ENCODE results near the gene TMEM8B.

TMEM8B gene

DNA sequence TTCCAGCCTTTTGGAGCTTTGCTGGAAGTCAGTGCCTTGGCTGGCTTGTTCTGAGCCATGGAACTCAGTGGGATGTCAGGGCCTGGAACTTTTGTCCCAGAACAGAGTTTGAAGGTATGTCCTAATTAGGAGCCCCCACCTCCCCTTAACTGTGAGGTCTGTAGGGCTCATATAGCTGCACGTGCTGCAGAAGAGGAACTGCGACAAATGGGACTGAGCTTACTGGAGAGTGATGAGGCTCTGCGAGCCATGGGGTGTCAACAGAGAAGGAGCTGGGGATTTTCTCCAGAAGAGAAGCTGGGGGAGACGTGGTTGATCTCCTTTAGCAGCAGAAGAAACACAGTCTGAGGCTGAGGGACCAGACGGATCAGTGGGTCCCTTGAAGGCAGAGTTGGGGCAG is 10.9 kb downstream of the TMEM8B start:
- DNase-seq (ENCODE audit: extremely low spot score), result no peak
- POLR2A ChIA-PET, result no interaction called here
- TF ChIP-seq FOXA1 (IDR thresholded peaks at IDR 0.05), result no peak
- TF ChIP-seq CTBP1 (IDR thresholded peaks at IDR 0.05; ENCODE audit: borderline replicate concordance), result no peak
- no peak for TF ChIP-seq TARDBP (IDR thresholded peaks at IDR 0.05)
- TF ChIP-seq ELF4 (IDR thresholded peaks at IDR 0.05), result no peak
- no peak for TF ChIP-seq L3MBTL2 (conservative IDR thresholded peaks at IDR 0.05)
- TF ChIP-seq, protein P1, sequence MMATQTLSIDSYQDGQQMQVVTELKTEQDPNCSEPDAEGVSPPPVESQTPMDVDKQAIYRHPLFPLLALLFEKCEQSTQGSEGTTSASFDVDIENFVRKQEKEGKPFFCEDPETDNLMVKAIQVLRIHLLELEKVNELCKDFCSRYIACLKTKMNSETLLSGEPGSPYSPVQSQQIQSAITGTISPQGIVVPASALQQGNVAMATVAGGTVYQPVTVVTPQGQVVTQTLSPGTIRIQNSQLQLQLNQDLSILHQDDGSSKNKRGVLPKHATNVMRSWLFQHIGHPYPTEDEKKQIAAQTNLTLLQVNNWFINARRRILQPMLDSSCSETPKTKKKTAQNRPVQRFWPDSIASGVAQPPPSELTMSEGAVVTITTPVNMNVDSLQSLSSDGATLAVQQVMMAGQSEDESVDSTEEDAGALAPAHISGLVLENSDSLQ (IDR thresholded peaks at IDR 0.05), result no peak
- no peak for TF ChIP-seq FOXK2 (IDR thresholded peaks at IDR 0.05)
- CTCF ChIA-PET, result no interaction called here

DNA sequence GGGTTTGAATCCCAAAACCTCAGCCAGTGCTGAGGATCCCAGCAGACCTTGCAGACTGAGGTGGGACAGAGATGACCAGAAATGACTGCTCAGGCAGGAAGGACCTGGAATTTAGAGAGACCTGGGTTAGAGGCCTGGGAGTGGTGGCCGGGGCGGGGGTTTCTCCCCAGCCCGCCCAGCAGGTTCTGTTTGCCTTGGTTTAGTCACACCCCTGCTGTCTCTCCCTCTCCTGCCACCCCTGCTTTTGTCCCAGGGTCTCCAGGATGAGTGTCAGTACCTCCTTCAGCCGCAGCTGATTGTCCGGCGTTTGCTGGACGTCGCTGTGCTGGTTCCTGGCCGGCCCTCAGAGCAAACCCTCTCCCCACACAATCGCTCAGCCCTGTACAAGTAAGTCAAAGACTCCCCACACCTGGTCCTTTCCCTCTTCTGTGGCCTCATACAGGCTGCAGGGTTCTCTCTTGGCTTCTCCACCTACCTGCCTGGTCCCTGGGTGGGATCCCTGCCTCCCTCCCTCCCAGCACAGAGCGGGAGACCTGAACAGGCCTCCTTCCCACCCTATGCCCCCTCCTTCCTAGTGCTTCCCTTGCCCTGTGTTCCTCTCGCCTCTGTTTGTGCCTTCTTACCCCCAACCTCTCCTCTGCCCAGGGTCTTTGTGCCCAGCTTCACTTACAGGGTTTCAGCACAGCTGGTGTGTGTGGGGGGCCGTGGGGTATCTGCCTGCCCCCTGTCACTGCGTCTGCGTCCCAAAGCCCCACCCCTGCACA is 12.0 kb downstream of the TMEM8B start:
- TF ChIP-seq ZNF384 (IDR thresholded peaks at IDR 0.05) (no peak), ELF4 (IDR thresholded peaks at IDR 0.05) (no peak), L3MBTL2 (conservative IDR thresholded peaks at IDR 0.05) (no peak), HDGF (IDR thresholded peaks at IDR 0.05; ENCODE audit: borderline replicate concordance) (no peak), SP1 (IDR thresholded peaks at IDR 0.05) (no peak), CTBP1 (IDR thresholded peaks at IDR 0.05; ENCODE audit: borderline replicate concordance) (no peak), TARDBP (IDR thresholded peaks at IDR 0.05) (no peak), ARNT (IDR thresholded peaks at IDR 0.05) (no peak), FOXM1 (IDR thresholded peaks at IDR 0.05; ENCODE audit: borderline replicate concordance) (no peak), FOXA1 (IDR thresholded peaks at IDR 0.05) (no peak), NFRKB (IDR thresholded peaks at IDR 0.05) (no peak), LEF1 (IDR thresholded peaks at IDR 0.05; ENCODE audit: borderline replicate concordance) (no peak), BHLHE40 (IDR thresholded peaks at IDR 0.05; ENCODE audit: borderline replicate concordance) (no peak), FOXK2 (IDR thresholded peaks at IDR 0.05) (no peak)
- TF ChIP-seq, protein P1 (IDR thresholded peaks at IDR 0.05), result no peak
- DNase-seq (ENCODE audit: extremely low spot score), result no peak
- ChIA-PET POLR2A (no interaction called here), CTCF (interaction anchor here (0.6 to 1.2 kb wide), 2 partner anchors 50 to 373 kb away, joined by 3 read pairs; no protein-coding TSS in a partner anchor)

DNA sequence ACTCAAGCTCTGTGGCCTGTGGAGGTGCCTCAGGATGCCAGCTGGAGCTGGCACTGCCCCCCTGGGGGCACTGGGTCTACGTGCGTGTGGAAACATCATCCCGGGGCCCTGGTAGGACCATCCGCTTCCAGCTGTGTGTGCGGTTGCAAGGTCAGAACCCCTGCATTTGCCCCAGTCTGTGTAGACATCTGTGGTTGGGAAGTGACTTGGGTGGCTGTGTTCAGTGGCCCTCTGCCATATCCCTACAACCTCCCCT is 12.5 kb downstream of the TMEM8B start:
- ChIA-PET POLR2A (no interaction called here), CTCF (no interaction called here)
- TF ChIP-seq SP1 (IDR thresholded peaks at IDR 0.05), result no peak
- TF ChIP-seq SUZ12 (IDR thresholded peaks at IDR 0.05), result no peak
- no peak for TF ChIP-seq ELF4 (IDR thresholded peaks at IDR 0.05)
- no peak for TF ChIP-seq HDGF (IDR thresholded peaks at IDR 0.05; ENCODE audit: borderline replicate concordance)
- no peak for TF ChIP-seq BHLHE40 (IDR thresholded peaks at IDR 0.05; ENCODE audit: borderline replicate concordance)
- TF ChIP-seq LEF1 (IDR thresholded peaks at IDR 0.05; ENCODE audit: borderline replicate concordance), result no peak
- DNase-seq (ENCODE audit: extremely low spot score), result no peak

DNA sequence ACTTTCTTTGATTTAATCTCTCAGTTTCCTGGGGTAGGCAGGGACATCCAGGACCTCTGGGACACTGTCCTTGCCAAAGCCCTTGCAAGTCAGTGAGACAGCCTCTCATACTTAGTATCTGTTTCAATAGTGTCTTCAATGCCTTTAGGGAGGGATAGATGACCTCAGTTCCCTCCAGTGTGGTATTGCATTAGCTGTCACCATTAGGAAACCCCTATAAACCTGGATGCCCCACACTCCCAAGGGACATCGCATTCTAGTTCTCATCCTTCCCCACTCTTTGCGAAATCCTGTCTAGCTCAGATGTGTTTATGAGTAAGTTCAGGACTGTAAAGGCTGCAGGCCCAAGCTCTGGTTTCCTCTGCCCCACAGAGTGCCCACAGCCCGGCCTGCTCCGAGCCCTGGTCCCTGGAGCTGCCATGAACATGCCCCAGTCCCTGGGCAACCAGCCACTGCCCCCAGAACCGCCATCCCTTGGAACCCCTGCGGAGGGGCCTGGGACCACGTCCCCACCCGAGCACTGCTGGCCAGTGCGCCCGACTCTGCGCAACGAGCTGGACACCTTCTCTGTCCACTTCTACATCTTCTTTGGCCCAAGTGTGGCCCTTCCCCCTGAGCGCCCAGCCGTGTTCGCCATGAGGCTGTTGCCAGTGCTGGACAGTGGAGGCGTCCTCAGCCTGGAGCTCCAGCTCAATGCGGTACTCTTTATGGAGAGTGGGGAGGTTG is 13.2 kb downstream of the TMEM8B start:
- no peak for DNase-seq (ENCODE audit: extremely low spot score)
- ChIA-PET POLR2A (no interaction called here), CTCF (no interaction called here)
- TF ChIP-seq LEF1 (IDR thresholded peaks at IDR 0.05; ENCODE audit: borderline replicate concordance), result no peak
- TF ChIP-seq HDGF (IDR thresholded peaks at IDR 0.05; ENCODE audit: borderline replicate concordance), result no peak
- TF ChIP-seq FOXK2 (IDR thresholded peaks at IDR 0.05), result no peak
- no peak for TF ChIP-seq SP1 (IDR thresholded peaks at IDR 0.05)
- TF ChIP-seq CTBP1 (IDR thresholded peaks at IDR 0.05; ENCODE audit: borderline replicate concordance), result no peak
- TF ChIP-seq FOXM1 (IDR thresholded peaks at IDR 0.05; ENCODE audit: borderline replicate concordance), result no peak
- no peak for TF ChIP-seq SUZ12 (IDR thresholded peaks at IDR 0.05)
- TF ChIP-seq, protein P1 (IDR thresholded peaks at IDR 0.05), result no peak
- TF ChIP-seq TARDBP (IDR thresholded peaks at IDR 0.05), result no peak
- TF ChIP-seq BHLHE40 (IDR thresholded peaks at IDR 0.05; ENCODE audit: borderline replicate concordance), result no peak

DNA sequence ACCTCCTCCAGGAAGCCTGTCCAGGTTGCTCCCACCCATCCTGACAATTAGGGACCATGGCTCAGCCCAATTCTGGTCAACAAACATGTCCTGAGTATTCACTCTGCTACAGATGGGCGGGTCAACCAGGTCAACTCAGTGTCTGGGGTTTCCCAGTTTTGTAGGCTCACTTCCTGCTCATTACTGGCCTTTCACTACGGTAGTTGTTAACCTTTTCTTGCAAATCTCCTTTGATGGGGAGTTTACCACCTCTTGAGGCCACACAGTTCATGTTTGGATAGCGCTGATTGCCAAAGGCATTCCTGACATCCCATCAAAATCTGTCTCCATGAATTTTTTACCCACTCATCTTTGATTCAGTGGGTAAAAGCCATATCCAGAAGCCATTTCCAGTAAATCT is 13.8 kb downstream of the TMEM8B start:
- DNase-seq (ENCODE audit: extremely low spot score), result no peak
- POLR2A ChIA-PET, result no interaction called here

DNA sequence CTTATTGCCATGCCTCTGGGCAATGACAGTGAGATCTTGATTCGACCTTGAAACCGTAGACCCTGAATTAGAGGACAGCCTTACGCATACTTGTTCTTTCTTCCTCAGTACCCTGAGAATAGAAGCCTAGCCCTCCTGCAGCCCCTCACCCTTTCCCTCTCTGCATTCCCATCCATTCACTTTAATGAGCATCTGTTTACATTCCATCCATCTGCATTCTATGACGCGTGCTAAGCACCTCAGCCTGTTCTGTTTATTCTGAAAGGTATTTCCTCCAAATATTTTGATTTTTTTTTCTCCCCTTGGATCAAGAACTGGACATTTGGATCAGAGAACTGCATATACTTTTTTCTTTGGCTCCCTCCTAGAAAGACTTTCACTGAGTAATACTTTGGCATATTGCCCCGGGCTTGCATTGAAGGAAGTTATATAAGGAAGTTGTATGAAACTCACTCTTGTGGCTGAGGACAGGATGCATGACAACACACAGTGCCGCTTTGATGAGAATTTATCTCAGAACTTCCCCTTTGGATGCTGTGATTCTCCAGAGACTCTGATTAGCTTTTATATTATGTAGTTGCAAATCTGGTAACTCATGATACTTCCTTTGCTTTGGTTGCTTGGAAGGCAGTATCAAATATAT is 15.7 kb downstream of the TMEM8B start:
- no peak for TF ChIP-seq FOXK2 (IDR thresholded peaks at IDR 0.05)
- no peak for TF ChIP-seq HDGF (IDR thresholded peaks at IDR 0.05; ENCODE audit: borderline replicate concordance)
- no peak for TF ChIP-seq CTBP1 (IDR thresholded peaks at IDR 0.05; ENCODE audit: borderline replicate concordance)
- TF ChIP-seq L3MBTL2 (conservative IDR thresholded peaks at IDR 0.05), result no peak
- TF ChIP-seq LEF1 (IDR thresholded peaks at IDR 0.05; ENCODE audit: borderline replicate concordance), result no peak
- no peak for TF ChIP-seq FOXA1 (IDR thresholded peaks at IDR 0.05)
- no peak for TF ChIP-seq SP1 (IDR thresholded peaks at IDR 0.05)
- TF ChIP-seq SUZ12 (IDR thresholded peaks at IDR 0.05), result no peak
- TF ChIP-seq NFRKB (IDR thresholded peaks at IDR 0.05), result no peak
- TF ChIP-seq FOXM1 (IDR thresholded peaks at IDR 0.05; ENCODE audit: borderline replicate concordance), result no peak
- no peak for TF ChIP-seq ELF4 (IDR thresholded peaks at IDR 0.05)
- no peak for TF ChIP-seq ARNT (IDR thresholded peaks at IDR 0.05)
- TF ChIP-seq, protein P1 (IDR thresholded peaks at IDR 0.05), result no peak
- TF ChIP-seq ZNF384 (IDR thresholded peaks at IDR 0.05), result no peak
- ChIA-PET CTCF (no interaction called here), POLR2A (no interaction called here)
- DNase-seq (ENCODE audit: extremely low spot score), result no peak

More for the DNA sequence above, 13.8 kb downstream of the TMEM8B start:
- CTCF ChIA-PET, result no interaction called here
- TF ChIP-seq HDGF (IDR thresholded peaks at IDR 0.05; ENCODE audit: borderline replicate concordance), result no peak
- no peak for TF ChIP-seq NFRKB (IDR thresholded peaks at IDR 0.05)
- no peak for TF ChIP-seq FOXM1 (IDR thresholded peaks at IDR 0.05; ENCODE audit: borderline replicate concordance)
- TF ChIP-seq LEF1 (IDR thresholded peaks at IDR 0.05; ENCODE audit: borderline replicate concordance), result no peak
- no peak for TF ChIP-seq FOXK2 (IDR thresholded peaks at IDR 0.05)
